Fibroblast of lung (primary cell): ENCODE results near the gene RNF126.

Experiments
- EZH2 ChIP-seq: IDR thresholded peaks from 2 replicates; pipeline ENCODE4 v1.5.1; 2012; ENCODE audit warnings: low read length, control low read depth, mild to moderate bottlenecking; ENCODE audit errors: missing control alignments
- TF ChIP-seq, protein P1 (sequence below), 2 donors: IDR thresholded peaks in 1 of 2; conservative IDR thresholded peaks in 1 of 2; 1 replicate in 1 of 2; 2 replicates in 1 of 2; pipeline ENCODE4 v1.5.1; 2011 to 2012; ENCODE audit warnings: low read length in 2 of 2, control low read depth in 1 of 2, inconsistent platforms in 1 of 2, low read depth in 1 of 2, mild to moderate bottlenecking in 1 of 2

GRCh38 chr19:703651-704446 is 40.8 kb upstream of the RNF126 start:
- TF ChIP-seq, protein P1, sequence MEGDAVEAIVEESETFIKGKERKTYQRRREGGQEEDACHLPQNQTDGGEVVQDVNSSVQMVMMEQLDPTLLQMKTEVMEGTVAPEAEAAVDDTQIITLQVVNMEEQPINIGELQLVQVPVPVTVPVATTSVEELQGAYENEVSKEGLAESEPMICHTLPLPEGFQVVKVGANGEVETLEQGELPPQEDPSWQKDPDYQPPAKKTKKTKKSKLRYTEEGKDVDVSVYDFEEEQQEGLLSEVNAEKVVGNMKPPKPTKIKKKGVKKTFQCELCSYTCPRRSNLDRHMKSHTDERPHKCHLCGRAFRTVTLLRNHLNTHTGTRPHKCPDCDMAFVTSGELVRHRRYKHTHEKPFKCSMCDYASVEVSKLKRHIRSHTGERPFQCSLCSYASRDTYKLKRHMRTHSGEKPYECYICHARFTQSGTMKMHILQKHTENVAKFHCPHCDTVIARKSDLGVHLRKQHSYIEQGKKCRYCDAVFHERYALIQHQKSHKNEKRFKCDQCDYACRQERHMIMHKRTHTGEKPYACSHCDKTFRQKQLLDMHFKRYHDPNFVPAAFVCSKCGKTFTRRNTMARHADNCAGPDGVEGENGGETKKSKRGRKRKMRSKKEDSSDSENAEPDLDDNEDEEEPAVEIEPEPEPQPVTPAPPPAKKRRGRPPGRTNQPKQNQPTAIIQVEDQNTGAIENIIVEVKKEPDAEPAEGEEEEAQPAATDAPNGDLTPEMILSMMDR (conservative IDR thresholded peaks at IDR 0.05 in 1 of 2, IDR thresholded peaks at IDR 0.05 in 1 of 2; ENCODE audit: low read depth in 1 of 2, low read length in 2 of 2) = no peak
- no peak for TF ChIP-seq EZH2
